ENCODE results near the gene MYLK4. TPM values are rescaled to one million over a fixed set of nuclear protein-coding genes. Genes with fewer than 3 reads are reported as not detected.

MYLK4 gene
- total RNA-seq, 1 experiment from 2014 or later: 0.85 TPM

GRCh38 chr6:2784930-2785329 lies 34.2 kb upstream of the MYLK4 start:
- no TSS peak for BruUV-seq (replicated peaks)
- DNase-seq (ENCODE audit: low read depth, low spot score): no peak
- POLR2A ChIA-PET: no interaction called here
- no peak for ATAC-seq
- H3K4me1 ChIP-seq (ENCODE audit: control insufficient read depth, insufficient read depth, low read length): no peaks in the 10 kb centered on the region
- intact Hi-C loops (cut with micrococcal nuclease; ENCODE audit: unreplicated experiment) (no loop called here), in situ Hi-C loops (cut with HindIII; ENCODE audit: low pct_unique_long_range_greater_than_20kb, low sequenced_read_pairs) (no loop called here)
- CTCF ChIA-PET: no interaction called here
- peaks cover 8% of the 10 kb centered on the region for H3K36me3 ChIP-seq (ENCODE audit: control insufficient read depth, insufficient read depth, low read length)
- no peaks in the 10 kb centered on the region for H3K27me3 ChIP-seq (ENCODE audit: control insufficient read depth, insufficient read depth, low read length)
- no peak overlapping the region for H3K27ac ChIP-seq (ENCODE audit: low read length)
- H3K9me3 ChIP-seq (ENCODE audit: control insufficient read depth, insufficient read depth, low read depth, low read length): no peaks in the 10 kb centered on the region
- no peak for TF ChIP-seq POLR2AphosphoS5 (IDR thresholded peaks at IDR 0.05; ENCODE audit: low read depth, low read length)
- no peak for TF ChIP-seq SIN3A (IDR thresholded peaks at IDR 0.05; ENCODE audit: borderline replicate concordance, insufficient read depth, low read depth, low read length)
- no peak for TF ChIP-seq CTCF (IDR thresholded peaks at IDR 0.05)
- TF ChIP-seq REST (IDR thresholded peaks at IDR 0.05; ENCODE audit: insufficient read depth in 1 of 2, low read depth in 2 of 2, low read length in 1 of 2): no peak
- no peak for TF ChIP-seq TCF7L2 (IDR thresholded peaks at IDR 0.05; ENCODE audit: low read depth, low read length)
- no peak overlapping the region for H3K4me3 ChIP-seq (ENCODE audit: low read depth in 2 of 2, low read length in 2 of 2)

GRCh38 chr6:2784061-2784460 lies 33.3 kb upstream of the MYLK4 start:
- Histone ChIP-seq H3K4me3 (ENCODE audit: low read depth in 2 of 2, low read length in 2 of 2) (no peak overlapping the region), H3K9me3 (ENCODE audit: control insufficient read depth, insufficient read depth, low read depth, low read length) (no peaks in the 10 kb centered on the region), H3K27me3 (ENCODE audit: control insufficient read depth, insufficient read depth, low read length) (no peaks in the 10 kb centered on the region), H3K36me3 (ENCODE audit: control insufficient read depth, insufficient read depth, low read length) (peaks cover 10% of the 10 kb centered on the region), H3K4me1 (ENCODE audit: control insufficient read depth, insufficient read depth, low read length) (no peaks in the 10 kb centered on the region), H3K27ac (ENCODE audit: low read length) (no peak overlapping the region)
- POLR2A ChIA-PET: interaction anchor here (0.7 kb wide), 1 partner anchor 93 kb away, joined by 5 read pairs; no protein-coding TSS in a partner anchor
- ATAC-seq (no peak), DNase-seq (ENCODE audit: low read depth, low spot score) (no peak)
- TF ChIP-seq POLR2AphosphoS5 (IDR thresholded peaks at IDR 0.05; ENCODE audit: low read depth, low read length) (no peak), REST (IDR thresholded peaks at IDR 0.05; ENCODE audit: insufficient read depth in 1 of 2, low read depth in 2 of 2, low read length in 1 of 2) (no peak), TCF7L2 (IDR thresholded peaks at IDR 0.05; ENCODE audit: low read depth, low read length) (no peak), CTCF (IDR thresholded peaks at IDR 0.05) (no peak), SIN3A (IDR thresholded peaks at IDR 0.05; ENCODE audit: borderline replicate concordance, insufficient read depth, low read depth, low read length) (no peak)
- no TSS peak for BruUV-seq (replicated peaks)
- in situ Hi-C loops (cut with HindIII; ENCODE audit: low pct_unique_long_range_greater_than_20kb, low sequenced_read_pairs): no loop called here
- intact Hi-C loops (cut with micrococcal nuclease; ENCODE audit: unreplicated experiment): no loop called here
- CTCF ChIA-PET: interaction anchor here (0.7 kb wide), 1 partner anchor 143 kb away, joined by 3 read pairs; no protein-coding TSS in a partner anchor

Measured in Panc1 (cell line).